Measurements from ENCODE around the gene PLXDC2.

Gene PLXDC2

GRCh38 chr10:19946245-19946644 lies 130.0 kb downstream of the PLXDC2 start:
- DNase-seq, result no peak

GRCh38 chr10:19946791-19947190 lies 130.6 kb downstream of the PLXDC2 start:
- DNase-seq, result no peak

GRCh38 chr10:19947215-19947614 lies 131.0 kb downstream of the PLXDC2 start:
- no peak for DNase-seq

- DNase-seq, result no peak
These were observed 131.4 kb downstream of the PLXDC2 start for GRCh38 chr10:19947656-19948055.

- no peak for DNase-seq
These were observed 136.2 kb downstream of the PLXDC2 start for GRCh38 chr10:19952224-19953010.

- no peak for DNase-seq
These were observed 138.4 kb downstream of the PLXDC2 start for GRCh38 chr10:19954601-19955000.

GRCh38 chr10:19956516-19957032 lies 140.3 kb downstream of the PLXDC2 start:
- no peak for DNase-seq

- no peak for DNase-seq
These were observed 142.6 kb downstream of the PLXDC2 start for GRCh38 chr10:19958787-19959186.

- no peak for DNase-seq
These were observed 145.1 kb downstream of the PLXDC2 start for GRCh38 chr10:19961076-19962053.

- DNase-seq, result no peak
These were observed 148.4 kb downstream of the PLXDC2 start for GRCh38 chr10:19964625-19965024.

- DNase-seq, result no peak
These were observed 150.5 kb downstream of the PLXDC2 start for GRCh38 chr10:19966751-19967150.

GRCh38 chr10:19967981-19968380 lies 151.7 kb downstream of the PLXDC2 start:
- DNase-seq, result no peak

GRCh38 chr10:19968745-19969144 lies 152.5 kb downstream of the PLXDC2 start:
- no peak for DNase-seq

- no peak for DNase-seq
These were observed 154.0 kb downstream of the PLXDC2 start for GRCh38 chr10:19970256-19970655.

- no peak for DNase-seq
These were observed 154.5 kb downstream of the PLXDC2 start for GRCh38 chr10:19970717-19971116.

- no peak for DNase-seq
These were observed 155.3 kb downstream of the PLXDC2 start for GRCh38 chr10:19971343-19972052.

- no peak for DNase-seq
These were observed 157.9 kb downstream of the PLXDC2 start for GRCh38 chr10:19974138-19974537.

GRCh38 chr10:19974554-19974953 lies 158.3 kb downstream of the PLXDC2 start:
- no peak for DNase-seq

- DNase-seq, result no peak
These were observed 160.9 kb downstream of the PLXDC2 start for GRCh38 chr10:19977097-19977521.

- no peak for DNase-seq
These were observed 163.4 kb downstream of the PLXDC2 start for GRCh38 chr10:19979628-19980027.

GRCh38 chr10:19983880-19984565 lies 167.8 kb downstream of the PLXDC2 start:
- no peak for DNase-seq

- DNase-seq, result no peak
These were observed 169.5 kb downstream of the PLXDC2 start for GRCh38 chr10:19985745-19986144.

Data from stimulated activated CD4-positive, alpha-beta T cell treated with anti-CD3 and anti-CD28 coated beads, Interleukin-4, amount 100 ng/mL, for 24 hours (primary cell).